ENCODE data around the gene ATF1. TPM values are rescaled to one million over a fixed set of nuclear protein-coding genes. Genes with fewer than 3 reads are reported as not detected.
A peak's percentile ranks its signal among the peaks of the same experiment; 100 is the strongest.

Gene ATF1
- total and polyA plus RNA-seq, 2 donors from 2014 or later, result 13.9 to 29.0 TPM

GRCh38 chr12:50734409-50735263 is 29.3 kb upstream of the ATF1 start:
- TF ChIP-seq, protein P1, sequence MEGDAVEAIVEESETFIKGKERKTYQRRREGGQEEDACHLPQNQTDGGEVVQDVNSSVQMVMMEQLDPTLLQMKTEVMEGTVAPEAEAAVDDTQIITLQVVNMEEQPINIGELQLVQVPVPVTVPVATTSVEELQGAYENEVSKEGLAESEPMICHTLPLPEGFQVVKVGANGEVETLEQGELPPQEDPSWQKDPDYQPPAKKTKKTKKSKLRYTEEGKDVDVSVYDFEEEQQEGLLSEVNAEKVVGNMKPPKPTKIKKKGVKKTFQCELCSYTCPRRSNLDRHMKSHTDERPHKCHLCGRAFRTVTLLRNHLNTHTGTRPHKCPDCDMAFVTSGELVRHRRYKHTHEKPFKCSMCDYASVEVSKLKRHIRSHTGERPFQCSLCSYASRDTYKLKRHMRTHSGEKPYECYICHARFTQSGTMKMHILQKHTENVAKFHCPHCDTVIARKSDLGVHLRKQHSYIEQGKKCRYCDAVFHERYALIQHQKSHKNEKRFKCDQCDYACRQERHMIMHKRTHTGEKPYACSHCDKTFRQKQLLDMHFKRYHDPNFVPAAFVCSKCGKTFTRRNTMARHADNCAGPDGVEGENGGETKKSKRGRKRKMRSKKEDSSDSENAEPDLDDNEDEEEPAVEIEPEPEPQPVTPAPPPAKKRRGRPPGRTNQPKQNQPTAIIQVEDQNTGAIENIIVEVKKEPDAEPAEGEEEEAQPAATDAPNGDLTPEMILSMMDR (IDR thresholded peaks at IDR 0.05; ENCODE audit: borderline replicate concordance, extremely low read depth, insufficient read depth), result peak; percentile 42
- no peak overlapping the region for H3K4me3 ChIP-seq (ENCODE audit: low read length in 3 of 3)
- no peaks in the 10 kb centered on the region for H3K9me3 ChIP-seq (ENCODE audit: control insufficient read depth in 2 of 3, insufficient read depth in 1 of 3, low read length in 3 of 3)
- no peaks in the 10 kb centered on the region for H3K27me3 ChIP-seq (ENCODE audit: control insufficient read depth, insufficient read depth, low read length)
- H3K36me3 ChIP-seq (ENCODE audit: control insufficient read depth in 2 of 3, insufficient read depth in 3 of 3, low read length in 3 of 3), result peaks cover 0 to 59% (median 34%) of the 10 kb centered on the region in 3 donors
- FAIRE-seq (no peak), DNase-seq (peak in 3 of 5 donors; percentile 38 to 69 (median 41))
- no peak overlapping the region for H3K27ac ChIP-seq (ENCODE audit: low read depth in 2 of 2, low read length in 2 of 2)
- no peak overlapping the region for H3K9ac ChIP-seq (ENCODE audit: low read length in 3 of 3)
- no peaks in the 10 kb centered on the region for H3K4me1 ChIP-seq (ENCODE audit: control insufficient read depth in 2 of 3, insufficient read depth in 2 of 3, low read depth in 1 of 3, low read length in 3 of 3)
- intact Hi-C loops (cut with DNase I), result no loop called here

DNA sequence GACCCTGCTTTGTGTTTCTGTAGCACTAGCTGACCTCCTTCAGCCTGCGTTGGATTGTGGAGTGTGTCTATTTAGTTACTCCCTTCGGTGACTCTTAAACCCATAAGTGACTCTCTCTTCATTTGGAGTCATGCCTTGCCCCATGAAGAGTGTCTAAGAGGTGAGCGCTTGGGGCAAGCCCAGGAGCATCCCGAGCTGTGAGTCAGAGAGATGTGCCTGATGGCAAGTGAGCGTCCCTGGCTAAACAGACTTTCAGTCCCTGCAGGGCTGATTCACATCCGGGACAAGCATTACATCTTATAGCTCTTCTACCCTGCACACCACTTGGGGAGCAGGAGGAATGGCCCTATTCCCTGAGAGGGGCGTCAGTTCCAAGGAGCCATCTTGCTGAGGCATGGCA is 24.3 kb upstream of the ATF1 start:
- no peaks in the 10 kb centered on the region for H3K4me1 ChIP-seq (ENCODE audit: control insufficient read depth in 2 of 3, insufficient read depth in 2 of 3, low read depth in 1 of 3, low read length in 3 of 3)
- no peak for FAIRE-seq

DNA sequence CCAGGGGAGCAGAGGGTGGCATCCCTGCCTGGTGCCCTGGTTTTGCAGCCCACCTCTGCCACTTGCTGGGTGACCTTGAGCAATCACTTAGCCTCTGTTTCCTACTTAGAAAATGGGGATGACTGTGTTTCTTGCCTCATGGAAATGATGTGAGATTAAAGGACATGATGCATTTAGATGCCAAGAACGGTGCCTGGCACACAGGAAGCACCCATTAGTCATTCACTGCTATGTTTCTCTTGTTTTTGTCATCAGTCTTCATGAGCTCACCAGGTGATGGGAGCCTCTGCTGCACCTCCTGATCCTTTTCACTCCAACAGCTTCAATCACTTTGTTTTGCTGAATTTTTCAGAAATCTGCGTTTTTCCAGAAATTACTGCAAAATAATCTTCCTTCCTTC is 23.6 kb upstream of the ATF1 start:
- TF ChIP-seq, protein P1 (IDR thresholded peaks at IDR 0.05; ENCODE audit: borderline replicate concordance, extremely low read depth, insufficient read depth), result no peak
- Histone ChIP-seq H3K4me3 (ENCODE audit: low read length in 3 of 3) (no peak overlapping the region), H3K27me3 (ENCODE audit: control insufficient read depth, insufficient read depth, low read length) (no peaks in the 10 kb centered on the region), H3K9ac (ENCODE audit: low read length in 3 of 3) (no peak overlapping the region), H3K36me3 (ENCODE audit: control insufficient read depth in 2 of 3, insufficient read depth in 3 of 3, low read length in 3 of 3) (peaks cover 0 to 59% (median 42%) of the 10 kb centered on the region in 3 donors), H3K4me1 (ENCODE audit: control insufficient read depth in 2 of 3, insufficient read depth in 2 of 3, low read depth in 1 of 3, low read length in 3 of 3) (no peaks in the 10 kb centered on the region), H3K9me3 (ENCODE audit: control insufficient read depth in 2 of 3, insufficient read depth in 1 of 3, low read length in 3 of 3) (no peaks in the 10 kb centered on the region), H3K27ac (ENCODE audit: low read depth in 2 of 2, low read length in 2 of 2) (no peak overlapping the region)
- no peak for FAIRE-seq
- intact Hi-C loops (cut with DNase I), result no loop called here
- DNase-seq, result no peak

More for the DNA sequence above, 24.3 kb upstream of the ATF1 start:
- Histone ChIP-seq H3K4me3 (ENCODE audit: low read length in 3 of 3) (no peak overlapping the region), H3K9ac (ENCODE audit: low read length in 3 of 3) (no peak overlapping the region), H3K27ac (ENCODE audit: low read depth in 2 of 2, low read length in 2 of 2) (no peak overlapping the region), H3K36me3 (ENCODE audit: control insufficient read depth in 2 of 3, insufficient read depth in 3 of 3, low read length in 3 of 3) (peaks cover 0 to 52% (median 37%) of the 10 kb centered on the region in 3 donors), H3K27me3 (ENCODE audit: control insufficient read depth, insufficient read depth, low read length) (no peaks in the 10 kb centered on the region), H3K9me3 (ENCODE audit: control insufficient read depth in 2 of 3, insufficient read depth in 1 of 3, low read length in 3 of 3) (no peaks in the 10 kb centered on the region)
- no peak for DNase-seq
- intact Hi-C loops (cut with DNase I), result no loop called here
- TF ChIP-seq, protein P1 (IDR thresholded peaks at IDR 0.05; ENCODE audit: borderline replicate concordance, extremely low read depth, insufficient read depth), result no peak

Measured in kidney (tissue), 14 donors.